ENCODE measurements around the gene F7.

- TF ChIP-seq, protein P1, sequence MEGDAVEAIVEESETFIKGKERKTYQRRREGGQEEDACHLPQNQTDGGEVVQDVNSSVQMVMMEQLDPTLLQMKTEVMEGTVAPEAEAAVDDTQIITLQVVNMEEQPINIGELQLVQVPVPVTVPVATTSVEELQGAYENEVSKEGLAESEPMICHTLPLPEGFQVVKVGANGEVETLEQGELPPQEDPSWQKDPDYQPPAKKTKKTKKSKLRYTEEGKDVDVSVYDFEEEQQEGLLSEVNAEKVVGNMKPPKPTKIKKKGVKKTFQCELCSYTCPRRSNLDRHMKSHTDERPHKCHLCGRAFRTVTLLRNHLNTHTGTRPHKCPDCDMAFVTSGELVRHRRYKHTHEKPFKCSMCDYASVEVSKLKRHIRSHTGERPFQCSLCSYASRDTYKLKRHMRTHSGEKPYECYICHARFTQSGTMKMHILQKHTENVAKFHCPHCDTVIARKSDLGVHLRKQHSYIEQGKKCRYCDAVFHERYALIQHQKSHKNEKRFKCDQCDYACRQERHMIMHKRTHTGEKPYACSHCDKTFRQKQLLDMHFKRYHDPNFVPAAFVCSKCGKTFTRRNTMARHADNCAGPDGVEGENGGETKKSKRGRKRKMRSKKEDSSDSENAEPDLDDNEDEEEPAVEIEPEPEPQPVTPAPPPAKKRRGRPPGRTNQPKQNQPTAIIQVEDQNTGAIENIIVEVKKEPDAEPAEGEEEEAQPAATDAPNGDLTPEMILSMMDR (IDR thresholded peaks at IDR 0.05): no peak
- no peak for TF ChIP-seq POLR2A (IDR thresholded peaks at IDR 0.05)
Measured at GRCh38 chr13:113162783-113163685, 57.4 kb downstream of the F7 start.
